Fibroblast of lung (primary cell): ENCODE measurements around the gene GNA12.

Source experiments
- EZH2 ChIP-seq: IDR thresholded peaks from 2 replicates; pipeline ENCODE4 v1.5.1; 2012; ENCODE audit warnings: low read length, control low read depth, mild to moderate bottlenecking; ENCODE audit errors: missing control alignments
- TF ChIP-seq, protein P1 (sequence below), 2 donors: IDR thresholded peaks in 1 of 2; conservative IDR thresholded peaks in 1 of 2; 1 replicate in 1 of 2; 2 replicates in 1 of 2; pipeline ENCODE4 v1.5.1; 2011 to 2012; ENCODE audit warnings: low read length in 2 of 2, control low read depth in 1 of 2, inconsistent platforms in 1 of 2, low read depth in 1 of 2, mild to moderate bottlenecking in 1 of 2

DNA sequence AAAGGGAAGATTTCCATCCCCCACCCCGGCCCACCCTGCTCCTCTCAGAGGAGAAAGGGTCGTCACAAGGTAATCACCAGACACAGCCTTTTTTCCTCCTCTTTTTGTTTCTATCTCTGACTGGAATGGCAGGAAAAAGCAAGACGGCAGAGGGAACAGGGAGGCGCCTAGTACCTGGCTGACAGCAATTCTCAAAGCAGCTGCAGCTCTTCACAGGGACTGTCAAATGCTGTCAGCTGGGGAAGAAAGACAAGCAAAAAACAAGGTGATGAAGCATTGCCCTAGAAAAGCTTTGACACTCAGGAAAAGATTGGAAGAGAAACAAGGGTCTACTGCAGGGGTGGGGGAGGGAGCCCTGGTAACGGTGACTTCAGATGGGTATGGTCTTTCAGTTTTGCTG lies 52.7 kb downstream of the GNA12 start:
- TF ChIP-seq, protein P1, sequence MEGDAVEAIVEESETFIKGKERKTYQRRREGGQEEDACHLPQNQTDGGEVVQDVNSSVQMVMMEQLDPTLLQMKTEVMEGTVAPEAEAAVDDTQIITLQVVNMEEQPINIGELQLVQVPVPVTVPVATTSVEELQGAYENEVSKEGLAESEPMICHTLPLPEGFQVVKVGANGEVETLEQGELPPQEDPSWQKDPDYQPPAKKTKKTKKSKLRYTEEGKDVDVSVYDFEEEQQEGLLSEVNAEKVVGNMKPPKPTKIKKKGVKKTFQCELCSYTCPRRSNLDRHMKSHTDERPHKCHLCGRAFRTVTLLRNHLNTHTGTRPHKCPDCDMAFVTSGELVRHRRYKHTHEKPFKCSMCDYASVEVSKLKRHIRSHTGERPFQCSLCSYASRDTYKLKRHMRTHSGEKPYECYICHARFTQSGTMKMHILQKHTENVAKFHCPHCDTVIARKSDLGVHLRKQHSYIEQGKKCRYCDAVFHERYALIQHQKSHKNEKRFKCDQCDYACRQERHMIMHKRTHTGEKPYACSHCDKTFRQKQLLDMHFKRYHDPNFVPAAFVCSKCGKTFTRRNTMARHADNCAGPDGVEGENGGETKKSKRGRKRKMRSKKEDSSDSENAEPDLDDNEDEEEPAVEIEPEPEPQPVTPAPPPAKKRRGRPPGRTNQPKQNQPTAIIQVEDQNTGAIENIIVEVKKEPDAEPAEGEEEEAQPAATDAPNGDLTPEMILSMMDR (conservative IDR thresholded peaks at IDR 0.05 in 1 of 2, IDR thresholded peaks at IDR 0.05 in 1 of 2; ENCODE audit: low read depth in 1 of 2, low read length in 2 of 2) = no peak
- TF ChIP-seq EZH2 = no peak
